ENCODE results near the gene PARN.

DNA sequence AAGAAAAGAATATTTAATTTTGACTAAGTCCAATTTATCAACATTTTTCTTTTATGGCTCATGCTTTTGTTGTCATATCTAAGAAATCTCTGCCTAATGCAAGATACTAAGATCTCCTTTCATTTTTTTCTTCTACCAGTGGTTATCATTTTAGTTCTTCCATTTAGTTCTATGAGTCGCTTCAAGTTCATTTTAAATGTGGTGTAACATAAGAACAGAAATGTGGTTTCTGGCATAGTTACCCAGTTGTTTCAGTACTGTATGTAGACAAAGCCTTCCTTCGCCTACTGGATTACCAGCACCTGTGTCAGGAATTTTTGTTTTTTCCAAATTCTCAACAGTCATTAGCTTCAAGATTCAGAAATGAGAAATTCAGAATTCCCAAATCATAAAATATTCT is 175.7 kb downstream of the PARN start:
- TF ChIP-seq EZH2 (IDR thresholded peaks at IDR 0.05; ENCODE audit: low read depth, low read length, severe bottlenecking) (no peak), ZNF274 (IDR thresholded peaks at IDR 0.05; ENCODE audit: borderline replicate concordance, extremely low read depth, low read length) (no peak), JUN (IDR thresholded peaks at IDR 0.05; ENCODE audit: low read depth, low read length) (no peak), CREB1 (IDR thresholded peaks at IDR 0.05) (no peak), SP1 (IDR thresholded peaks at IDR 0.05; ENCODE audit: low read depth, low read length) (no peak), POLR2A (IDR thresholded peaks at IDR 0.05; ENCODE audit: control extremely low read depth in 1 of 2, low read depth in 2 of 2, low read length in 2 of 2) (no peak), CHD2 (IDR thresholded peaks at IDR 0.05; ENCODE audit: low read length) (no peak)
- TF ChIP-seq, protein P1, sequence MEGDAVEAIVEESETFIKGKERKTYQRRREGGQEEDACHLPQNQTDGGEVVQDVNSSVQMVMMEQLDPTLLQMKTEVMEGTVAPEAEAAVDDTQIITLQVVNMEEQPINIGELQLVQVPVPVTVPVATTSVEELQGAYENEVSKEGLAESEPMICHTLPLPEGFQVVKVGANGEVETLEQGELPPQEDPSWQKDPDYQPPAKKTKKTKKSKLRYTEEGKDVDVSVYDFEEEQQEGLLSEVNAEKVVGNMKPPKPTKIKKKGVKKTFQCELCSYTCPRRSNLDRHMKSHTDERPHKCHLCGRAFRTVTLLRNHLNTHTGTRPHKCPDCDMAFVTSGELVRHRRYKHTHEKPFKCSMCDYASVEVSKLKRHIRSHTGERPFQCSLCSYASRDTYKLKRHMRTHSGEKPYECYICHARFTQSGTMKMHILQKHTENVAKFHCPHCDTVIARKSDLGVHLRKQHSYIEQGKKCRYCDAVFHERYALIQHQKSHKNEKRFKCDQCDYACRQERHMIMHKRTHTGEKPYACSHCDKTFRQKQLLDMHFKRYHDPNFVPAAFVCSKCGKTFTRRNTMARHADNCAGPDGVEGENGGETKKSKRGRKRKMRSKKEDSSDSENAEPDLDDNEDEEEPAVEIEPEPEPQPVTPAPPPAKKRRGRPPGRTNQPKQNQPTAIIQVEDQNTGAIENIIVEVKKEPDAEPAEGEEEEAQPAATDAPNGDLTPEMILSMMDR (IDR thresholded peaks at IDR 0.05; ENCODE audit: control extremely low read depth in 1 of 3, insufficient read depth in 1 of 3, low read depth in 1 of 3, low read length in 3 of 3) = no peak
